GM12865 (cell line): Measurements from ENCODE around the gene ATE1.

ENCODE experiments used
- DNase-seq: peaks from one replicate; pipeline ENCODE4 v3.0.0; 2010; ENCODE audit warnings: low read depth
- H3K4me3 ChIP-seq: 2 replicates; pipeline ENCODE4 v1.5.1; 2011; ENCODE audit warnings: mild to moderate bottlenecking, low read depth, low read length, control low read depth
- TF ChIP-seq, protein P1 (sequence below): IDR thresholded peaks from 2 replicates; pipeline ENCODE4 v1.5.1; 2011; ENCODE audit warnings: low read length, control low read depth, low read depth, inconsistent platforms; ENCODE audit not compliant: insufficient read depth; ENCODE audit errors: missing control alignments

ATE1 gene

DNA sequence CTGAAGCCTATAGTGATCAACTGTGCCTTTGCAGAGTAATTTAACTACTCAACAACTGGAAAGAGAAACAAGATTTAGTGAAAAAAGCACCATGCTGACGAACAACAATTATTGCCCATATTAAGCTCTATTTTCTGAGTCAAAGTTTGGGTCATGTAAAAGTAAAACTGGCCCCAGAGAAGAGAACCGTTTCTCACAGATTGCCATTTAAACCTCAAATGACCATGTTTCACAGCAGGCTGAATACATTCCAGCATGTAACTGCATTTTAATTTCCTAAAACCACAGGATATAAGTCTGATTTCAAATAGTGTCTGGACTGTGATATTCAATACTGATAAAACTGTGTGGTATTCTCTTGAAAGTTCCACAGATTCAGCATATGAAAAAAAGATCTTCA, 140.7 kb downstream of the ATE1 start:
- TF ChIP-seq, protein P1, sequence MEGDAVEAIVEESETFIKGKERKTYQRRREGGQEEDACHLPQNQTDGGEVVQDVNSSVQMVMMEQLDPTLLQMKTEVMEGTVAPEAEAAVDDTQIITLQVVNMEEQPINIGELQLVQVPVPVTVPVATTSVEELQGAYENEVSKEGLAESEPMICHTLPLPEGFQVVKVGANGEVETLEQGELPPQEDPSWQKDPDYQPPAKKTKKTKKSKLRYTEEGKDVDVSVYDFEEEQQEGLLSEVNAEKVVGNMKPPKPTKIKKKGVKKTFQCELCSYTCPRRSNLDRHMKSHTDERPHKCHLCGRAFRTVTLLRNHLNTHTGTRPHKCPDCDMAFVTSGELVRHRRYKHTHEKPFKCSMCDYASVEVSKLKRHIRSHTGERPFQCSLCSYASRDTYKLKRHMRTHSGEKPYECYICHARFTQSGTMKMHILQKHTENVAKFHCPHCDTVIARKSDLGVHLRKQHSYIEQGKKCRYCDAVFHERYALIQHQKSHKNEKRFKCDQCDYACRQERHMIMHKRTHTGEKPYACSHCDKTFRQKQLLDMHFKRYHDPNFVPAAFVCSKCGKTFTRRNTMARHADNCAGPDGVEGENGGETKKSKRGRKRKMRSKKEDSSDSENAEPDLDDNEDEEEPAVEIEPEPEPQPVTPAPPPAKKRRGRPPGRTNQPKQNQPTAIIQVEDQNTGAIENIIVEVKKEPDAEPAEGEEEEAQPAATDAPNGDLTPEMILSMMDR = no peak
- no peak overlapping the region for H3K4me3 ChIP-seq
- no peak for DNase-seq

DNA sequence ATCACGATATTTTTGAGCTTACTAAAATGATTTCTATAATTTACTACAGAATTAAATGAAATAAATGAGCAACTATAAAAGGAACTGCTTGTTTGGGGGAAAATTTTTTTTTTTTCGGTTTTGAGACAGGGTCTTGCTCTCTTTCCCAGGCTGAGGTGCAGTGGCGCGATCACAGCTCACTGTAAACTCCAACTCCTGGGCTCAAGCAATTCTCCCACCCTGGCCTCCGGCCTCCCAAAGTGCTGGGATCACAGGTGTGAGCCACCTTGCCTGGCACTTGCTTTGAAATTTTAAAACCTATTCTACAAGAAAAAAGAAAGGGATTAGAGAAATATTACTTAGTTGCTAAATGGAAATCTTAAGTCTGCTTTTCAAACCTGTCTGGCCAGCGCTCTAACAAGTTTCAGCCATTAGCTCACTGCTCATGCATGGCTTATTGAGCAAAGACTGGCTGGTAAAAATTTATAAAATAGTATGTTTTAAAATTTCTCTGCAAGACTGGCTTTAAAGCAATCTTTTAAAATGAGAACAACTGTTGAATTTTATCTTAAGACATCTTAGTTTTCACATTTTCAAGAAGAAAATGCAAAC, 144.0 kb downstream of the ATE1 start:
- no peak overlapping the region for H3K4me3 ChIP-seq
- no peak for DNase-seq
- TF ChIP-seq, protein P1 = no peak

DNA sequence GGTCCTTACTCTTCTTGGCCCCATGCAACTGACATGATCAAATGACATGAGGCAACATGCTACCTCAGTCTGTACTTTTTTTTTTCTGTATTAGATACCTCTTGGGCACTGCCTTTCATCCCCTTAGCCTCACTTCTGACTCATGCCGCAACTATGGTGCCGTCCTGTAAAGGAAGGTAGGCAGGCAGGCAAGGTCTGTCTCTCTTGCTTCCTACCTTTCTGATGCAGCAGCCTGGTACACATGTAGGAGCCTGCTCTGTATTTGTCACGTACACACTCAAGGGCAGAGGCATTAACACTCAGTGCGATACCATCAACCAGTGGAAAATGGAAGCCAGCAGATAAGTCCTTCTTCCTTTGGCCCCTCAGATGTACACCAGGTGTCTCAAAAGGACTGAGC, 146.7 kb downstream of the ATE1 start:
- no peak for DNase-seq
- H3K4me3 ChIP-seq = no peak overlapping the region
- TF ChIP-seq, protein P1 = no peak

DNA sequence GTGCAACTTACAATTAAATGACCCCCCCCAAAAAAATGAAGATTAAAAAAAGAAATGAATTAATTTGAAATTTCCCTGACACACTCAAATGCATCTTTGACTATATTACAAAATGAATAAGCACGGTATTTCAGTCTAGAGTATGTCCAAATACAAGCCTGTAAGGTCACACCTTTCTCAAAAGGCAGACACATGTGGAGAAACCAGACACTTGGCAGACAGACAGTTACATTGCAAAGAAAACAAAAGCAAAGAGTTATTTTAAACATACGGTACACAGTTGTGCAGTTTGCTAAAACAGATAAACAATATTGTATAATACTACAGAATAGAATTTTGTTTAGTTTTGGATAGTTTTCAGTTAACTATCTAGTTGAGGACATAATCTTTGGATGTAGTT, 153.0 kb downstream of the ATE1 start:
- DNase-seq = no peak
- H3K4me3 ChIP-seq = no peak overlapping the region
- TF ChIP-seq, protein P1 = no peak

DNA sequence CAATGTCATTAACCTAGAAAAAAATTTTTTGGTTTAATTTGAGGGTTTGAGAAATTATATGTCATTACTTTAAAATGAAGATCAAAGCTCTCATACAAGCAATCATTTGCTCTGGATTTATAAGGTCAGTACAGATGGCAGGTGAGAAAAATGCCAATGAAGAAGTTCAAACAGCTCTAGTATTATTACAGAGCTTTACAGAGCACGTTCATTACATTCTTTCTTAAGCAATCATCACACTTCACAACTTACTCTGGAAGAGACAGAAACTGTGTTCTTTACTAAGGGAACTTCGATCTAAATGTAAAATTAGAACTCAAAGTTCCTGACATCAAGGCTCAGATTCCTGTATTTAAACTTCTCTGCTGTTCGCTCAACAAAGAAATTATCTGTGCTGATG, 153.4 kb downstream of the ATE1 start:
- TF ChIP-seq, protein P1 = no peak
- no peak overlapping the region for H3K4me3 ChIP-seq
- no peak for DNase-seq

DNA sequence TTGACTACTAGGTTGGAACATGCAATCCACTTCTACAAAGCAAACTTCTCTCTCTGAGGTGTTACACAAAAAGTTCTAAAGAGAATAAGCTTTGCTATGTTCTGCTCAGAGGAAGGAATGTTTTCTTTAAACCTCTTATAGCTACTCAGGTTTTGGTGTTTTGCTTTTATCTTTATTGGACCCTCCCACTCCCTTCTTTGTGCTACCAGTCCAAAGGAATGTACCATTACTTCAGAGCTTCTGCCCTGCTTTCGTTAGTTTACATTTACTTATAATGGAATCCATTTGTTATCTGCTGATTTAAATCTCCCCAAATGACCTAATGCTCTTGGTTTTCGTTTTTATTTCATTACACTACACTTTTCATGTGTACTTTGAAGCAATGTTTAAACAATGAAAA, 154.9 kb downstream of the ATE1 start:
- H3K4me3 ChIP-seq = no peak overlapping the region
- TF ChIP-seq, protein P1 = no peak
- no peak for DNase-seq

DNA sequence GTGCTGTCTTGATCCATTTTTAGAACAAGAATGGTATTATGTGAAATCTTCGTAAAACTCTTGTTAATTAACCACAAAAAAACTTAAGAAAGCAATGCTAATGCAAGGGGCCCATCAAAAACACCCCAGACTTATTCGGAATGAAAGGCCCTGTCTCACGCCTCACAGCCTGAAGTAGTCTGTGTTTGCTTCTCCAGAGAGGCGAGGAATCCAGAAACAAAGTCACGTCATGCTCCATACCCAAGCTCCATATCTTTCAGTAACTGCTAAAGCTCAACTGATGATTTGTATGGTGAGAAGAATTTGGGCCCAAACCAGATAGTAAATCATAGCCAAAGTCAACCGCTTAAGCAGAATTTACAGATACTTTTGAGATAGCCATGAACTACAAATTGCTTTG, 155.4 kb downstream of the ATE1 start:
- TF ChIP-seq, protein P1 = no peak
- DNase-seq = no peak
- no peak overlapping the region for H3K4me3 ChIP-seq
